ENCODE measurements around the gene ZNF827.
A peak's percentile ranks its signal among the peaks of the same experiment; 100 is the strongest.

Gene ZNF827

DNA sequence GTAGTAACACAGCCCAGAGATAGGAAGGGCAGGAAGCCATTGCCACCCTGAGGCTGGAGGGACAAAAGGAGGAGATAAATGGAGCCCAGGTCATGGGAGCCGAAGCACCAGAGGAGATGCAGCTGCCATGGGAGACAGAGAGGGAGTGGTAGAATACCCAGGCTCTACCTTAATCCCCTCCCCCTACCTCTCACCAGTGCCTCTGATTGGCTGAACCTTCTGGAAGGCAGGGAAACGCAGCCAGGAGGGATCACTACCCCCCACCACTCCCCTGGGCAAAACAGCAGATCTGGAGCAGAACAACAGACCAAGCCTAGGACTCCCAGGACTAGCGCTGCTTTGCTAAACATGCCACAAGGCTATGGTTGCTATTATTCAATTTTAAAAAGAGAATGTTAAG, 114.2 kb downstream of the ZNF827 start:
- no peak for DNase-seq (ENCODE audit: low spot score)

DNA sequence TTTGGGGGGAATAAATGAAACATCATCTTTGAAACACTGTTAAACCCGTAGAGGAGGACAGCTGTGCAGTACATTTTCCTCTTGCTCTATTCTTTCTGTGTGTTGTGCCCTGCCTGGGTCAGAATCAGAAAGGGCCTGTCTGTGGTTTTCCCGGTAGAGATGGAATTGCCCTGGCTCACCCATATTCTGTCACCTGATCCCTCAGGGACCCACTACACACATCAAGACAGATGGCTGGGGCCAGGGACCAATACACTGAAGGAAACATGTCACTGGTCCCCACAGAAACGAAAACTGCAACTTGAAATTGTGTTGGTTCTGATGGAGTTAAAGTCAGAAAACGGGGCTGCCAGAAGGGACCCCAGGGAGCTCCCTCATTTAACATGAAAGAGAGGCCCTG, 114.9 kb downstream of the ZNF827 start:
- no peak for DNase-seq (ENCODE audit: low spot score)

DNA sequence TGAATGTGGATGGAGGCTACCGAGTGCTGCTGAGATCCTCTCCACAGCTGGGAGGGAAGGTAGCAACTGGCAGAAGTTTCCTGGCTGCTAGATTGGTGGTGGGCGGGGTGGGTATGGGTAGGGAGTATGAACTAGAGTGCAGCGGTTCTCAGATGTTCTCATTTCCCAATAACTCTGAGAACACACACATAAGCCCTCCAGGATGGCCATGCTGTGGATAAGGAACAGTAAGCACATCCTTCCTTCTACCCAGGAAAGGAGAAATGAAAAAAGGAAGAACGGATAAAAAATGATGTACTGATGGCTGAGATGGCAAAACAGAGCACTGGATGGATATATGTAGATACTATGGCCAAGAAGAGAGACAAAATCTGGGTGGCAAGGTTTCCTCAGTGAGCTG, 116.0 kb downstream of the ZNF827 start:
- DNase-seq (ENCODE audit: low spot score) = no peak

DNA sequence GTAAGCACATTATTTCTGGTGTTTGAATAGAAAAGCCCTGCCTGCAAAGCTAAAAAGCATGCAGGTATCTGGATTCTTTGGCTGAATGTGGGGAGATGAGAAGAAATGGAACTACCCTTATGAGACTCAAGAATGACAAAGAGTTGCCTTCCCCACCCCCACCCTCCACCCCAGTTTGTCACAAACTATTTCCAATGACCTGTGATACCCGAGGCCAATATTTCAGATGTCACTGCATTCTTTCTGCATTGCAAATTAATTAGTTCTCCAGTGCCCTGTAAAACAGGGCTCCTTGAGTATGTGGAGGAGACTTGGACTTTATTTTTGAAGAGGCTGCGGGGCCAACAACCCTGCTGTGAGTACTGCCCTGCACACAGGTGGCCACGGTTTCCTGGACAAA, 116.4 kb downstream of the ZNF827 start:
- DNase-seq (ENCODE audit: low spot score) = no peak

DNA sequence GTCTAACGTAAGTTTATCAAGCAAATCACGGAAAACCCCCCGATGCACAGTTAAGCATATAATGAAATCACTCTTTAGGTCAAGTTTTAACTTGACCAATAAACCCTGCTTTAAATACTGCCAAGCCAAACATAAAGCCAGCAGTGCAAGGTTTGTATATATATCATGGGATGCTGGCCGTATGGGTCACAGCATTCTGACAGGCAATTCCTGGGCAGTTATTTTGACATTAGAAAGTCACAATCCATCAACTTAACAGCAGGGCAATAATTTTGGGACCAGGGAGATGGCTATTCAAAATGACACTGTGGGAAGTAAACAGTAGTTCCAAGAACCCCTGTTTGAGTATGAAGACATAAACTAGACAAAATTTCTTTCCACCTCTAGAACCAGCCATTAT, 116.9 kb downstream of the ZNF827 start:
- no peak for DNase-seq (ENCODE audit: low spot score)

DNA sequence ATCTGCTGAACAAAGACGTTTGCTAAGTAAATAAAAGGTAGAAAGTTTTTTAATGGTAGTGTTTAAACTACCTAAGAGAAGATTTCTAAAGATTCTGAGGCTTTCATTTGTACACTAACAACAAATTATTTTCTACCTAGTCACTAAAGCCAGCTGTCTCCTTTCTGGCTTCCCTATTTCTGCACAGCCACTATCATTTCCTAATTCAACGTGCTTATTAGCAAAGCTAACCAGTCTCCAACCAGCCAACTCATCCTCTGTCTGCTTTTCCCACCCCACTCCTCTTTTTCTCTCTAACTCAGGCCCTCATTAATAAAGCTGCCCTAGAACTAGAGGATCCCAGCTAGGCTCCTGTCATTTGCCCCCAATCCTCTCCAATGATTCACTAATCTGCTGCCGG, 118.2 kb downstream of the ZNF827 start:
- DNase-seq (ENCODE audit: low spot score) = no peak

DNA sequence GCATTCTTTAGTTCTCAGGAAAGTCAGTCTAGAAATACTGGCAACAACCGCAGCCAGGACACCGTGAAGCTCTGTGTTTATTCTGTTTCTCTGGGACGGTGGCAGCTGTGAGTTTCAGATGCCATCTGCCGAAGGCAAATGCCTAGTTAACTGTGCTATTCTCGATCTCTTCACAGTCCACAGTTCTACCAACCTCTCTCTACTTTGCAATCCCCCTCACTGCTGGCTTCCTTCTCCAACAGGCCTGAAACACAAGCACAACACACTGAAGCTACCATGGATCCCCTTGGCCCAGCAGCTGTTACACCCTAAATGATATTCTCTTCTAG, 118.8 kb downstream of the ZNF827 start:
- no peak for DNase-seq (ENCODE audit: low spot score)

DNA sequence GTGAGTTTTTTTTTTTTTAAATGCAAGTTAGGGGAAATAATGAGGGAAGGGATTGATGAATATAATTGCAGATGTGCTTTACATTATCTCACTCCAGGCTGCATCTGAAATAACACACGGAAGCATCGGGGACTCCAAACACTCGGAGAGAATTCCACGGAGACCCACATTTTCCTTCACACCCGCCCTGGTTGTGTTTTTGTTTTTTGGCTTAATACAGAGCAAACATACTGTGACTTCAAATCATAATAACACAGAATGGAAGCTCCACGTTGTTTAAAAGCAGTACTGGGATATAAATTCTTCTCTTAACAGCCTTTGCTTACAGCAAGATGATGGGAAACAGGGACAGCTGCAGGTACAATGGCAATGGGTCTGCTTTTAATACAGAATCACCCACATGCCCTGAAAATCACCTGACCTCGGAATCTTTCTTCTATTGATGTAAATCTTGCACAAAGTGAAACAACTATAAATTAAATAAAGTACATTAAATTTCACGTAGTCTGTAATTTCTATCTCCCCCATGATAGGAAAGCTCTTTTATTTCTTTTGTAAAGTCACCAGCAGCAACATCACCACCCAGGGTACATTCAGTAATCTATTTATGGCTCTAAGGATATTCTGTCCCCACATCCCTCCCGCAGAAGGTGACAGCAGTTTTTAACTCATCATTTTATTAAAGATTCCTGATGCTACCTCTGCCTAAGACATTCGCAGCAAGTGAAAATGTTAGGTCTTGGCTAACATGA, 119.3 kb downstream of the ZNF827 start:
- DNase-seq (ENCODE audit: low spot score) = no peak

DNA sequence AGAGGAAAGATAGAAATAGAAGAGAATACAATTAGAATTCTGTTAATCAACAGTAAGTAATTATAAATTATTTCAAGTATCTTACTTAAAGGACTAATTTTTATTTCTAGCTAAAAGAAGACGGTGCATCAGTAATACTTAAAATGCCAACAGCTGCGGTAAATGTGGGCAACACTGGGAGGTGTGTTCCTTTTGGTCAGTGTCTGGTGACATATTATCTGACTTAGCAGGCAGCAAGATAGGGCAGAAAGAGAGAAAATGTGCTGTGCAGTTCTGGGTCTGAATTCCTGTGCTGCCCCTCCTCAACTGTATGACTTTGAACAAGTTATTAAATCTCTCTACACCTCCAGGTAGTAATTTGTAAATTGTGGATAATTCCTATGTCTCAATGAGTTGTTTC, 120.6 kb downstream of the ZNF827 start:
- no peak for DNase-seq (ENCODE audit: low spot score)

DNA sequence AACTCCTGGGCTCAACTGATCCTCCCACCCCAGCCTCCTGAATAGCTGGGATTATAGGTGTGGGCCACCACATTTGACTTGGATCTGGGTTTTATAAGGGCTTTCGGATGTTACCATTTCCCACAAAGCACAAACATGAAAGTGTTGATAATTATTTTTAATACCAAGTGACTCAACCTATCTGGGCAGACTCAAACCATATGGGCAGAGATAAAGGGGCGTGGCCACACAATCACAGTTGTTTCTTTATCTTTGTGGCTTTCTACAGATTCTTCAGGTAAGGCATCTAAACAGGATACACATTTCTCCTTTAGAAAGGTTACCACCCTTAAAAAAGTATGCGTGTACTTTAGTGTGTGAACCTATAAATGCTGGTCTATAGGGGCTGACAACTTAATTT, 122.5 kb downstream of the ZNF827 start:
- no peak for DNase-seq (ENCODE audit: low spot score)

DNA sequence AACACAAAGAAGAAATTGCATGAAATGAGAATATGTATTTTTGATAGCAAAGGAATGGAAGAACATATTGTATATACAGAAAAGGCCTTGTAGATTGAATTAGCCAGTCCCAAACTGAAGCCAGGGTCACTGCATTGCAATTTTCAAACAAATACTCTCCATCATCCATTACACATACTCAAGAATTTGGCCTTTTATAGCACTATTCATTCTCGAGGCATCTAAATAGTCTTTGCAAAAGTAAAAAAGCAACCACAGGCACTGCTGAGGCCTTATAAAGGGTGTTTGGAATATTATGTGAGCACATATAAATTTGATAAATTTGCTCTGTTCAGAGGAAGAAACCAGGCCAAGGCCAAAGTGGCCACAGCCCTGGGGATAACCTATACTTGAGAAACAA, 123.0 kb downstream of the ZNF827 start:
- peak; percentile 19 for DNase-seq (ENCODE audit: low spot score)

DNA sequence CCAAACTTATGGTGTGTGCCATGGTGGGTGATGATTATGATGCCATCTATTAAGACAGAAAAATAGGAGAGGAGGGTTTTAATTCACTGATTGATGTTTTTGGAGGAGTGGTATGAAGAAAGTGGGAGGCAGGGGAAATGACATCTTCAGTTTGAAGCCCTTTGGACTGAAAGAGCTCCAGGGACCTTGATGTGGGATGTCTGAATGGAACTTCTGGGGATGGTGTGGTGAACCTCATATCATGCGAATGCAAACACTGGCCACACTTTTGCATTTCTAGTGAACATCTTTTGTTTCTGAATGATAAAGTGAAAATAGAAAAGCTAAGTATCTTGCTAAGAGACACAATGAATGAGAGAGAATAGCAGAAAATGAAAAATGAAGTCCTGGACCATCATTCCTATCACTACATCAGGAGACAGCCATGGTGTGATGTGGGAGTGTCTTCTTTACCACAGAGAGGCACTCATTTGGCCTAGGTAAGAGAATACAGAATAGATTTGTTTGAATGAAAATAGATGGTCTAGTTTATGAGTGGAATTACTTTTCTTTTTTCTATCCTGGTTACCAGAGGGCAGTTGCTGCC, 123.5 kb downstream of the ZNF827 start:
- no peak for DNase-seq (ENCODE audit: low spot score)

DNA sequence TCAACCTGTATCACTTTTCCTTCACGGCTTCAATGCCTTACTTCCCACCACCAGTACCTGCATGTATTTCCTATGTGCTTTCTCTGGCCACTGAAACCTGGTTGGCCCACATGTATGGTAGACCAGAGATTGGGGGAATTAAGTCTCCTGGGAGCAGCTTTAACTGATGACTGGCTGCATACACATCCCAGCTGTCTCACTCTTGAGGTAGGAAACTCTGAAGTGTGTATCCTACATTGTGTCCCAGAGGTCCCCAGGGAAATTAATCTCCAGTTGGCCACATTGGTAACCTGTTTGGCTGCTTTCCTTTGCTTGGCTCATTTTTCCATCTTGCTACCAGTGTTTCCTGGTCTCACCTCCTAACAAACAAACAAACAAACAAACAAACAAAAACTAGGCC, 124.4 kb downstream of the ZNF827 start:
- DNase-seq (ENCODE audit: low spot score) = no peak

DNA sequence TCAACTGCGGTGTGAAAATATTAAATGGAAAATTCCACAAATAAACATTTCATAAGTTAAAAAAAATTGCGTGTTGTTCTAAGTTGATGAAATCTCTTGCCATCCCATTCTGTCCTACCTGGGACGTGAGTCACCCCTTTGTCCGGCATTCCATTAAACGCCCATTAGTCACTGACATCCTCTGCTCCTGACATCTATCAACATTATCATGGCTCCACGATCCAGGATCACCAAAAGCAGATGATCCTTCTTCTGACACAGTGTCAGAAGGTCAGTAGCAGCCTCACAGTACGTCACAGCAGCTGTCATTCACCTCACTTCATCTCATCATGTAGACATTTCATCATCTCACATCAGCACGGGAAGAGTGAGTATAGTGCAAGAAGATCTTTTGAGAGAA, 125.7 kb downstream of the ZNF827 start:
- no peak for DNase-seq (ENCODE audit: low spot score)

DNA sequence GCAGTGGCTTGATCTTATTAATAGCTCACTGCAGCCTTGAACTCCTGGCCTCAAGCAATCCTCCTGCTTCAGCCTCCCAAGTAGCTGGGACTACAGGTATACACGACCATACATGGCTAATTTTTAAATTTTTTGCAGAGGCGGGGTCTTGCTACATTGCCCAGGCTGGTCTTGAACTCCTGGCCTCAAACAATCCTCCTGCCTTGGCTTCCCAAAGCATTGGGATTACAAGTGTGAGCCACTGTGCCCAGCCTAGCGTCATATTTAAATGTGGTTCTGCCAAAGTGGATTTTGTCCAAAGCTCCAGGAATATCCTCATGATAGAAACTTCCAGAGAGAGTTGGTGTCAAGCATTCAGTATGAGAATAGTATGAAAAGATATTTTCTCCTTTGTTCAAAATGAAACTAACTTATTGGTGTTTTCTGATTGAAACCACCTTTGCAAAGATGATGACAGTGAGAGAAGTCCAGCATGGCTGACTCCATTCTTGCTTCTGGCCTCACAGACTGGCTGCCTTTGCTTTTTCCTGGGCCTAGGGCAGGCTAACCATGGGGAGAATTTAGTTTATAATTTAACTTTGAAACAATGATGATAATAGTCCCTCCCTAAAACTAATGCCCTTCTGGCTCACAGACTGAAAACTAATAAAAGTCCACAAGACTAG, 129.6 kb downstream of the ZNF827 start:
- no peak for DNase-seq (ENCODE audit: low spot score)

DNA sequence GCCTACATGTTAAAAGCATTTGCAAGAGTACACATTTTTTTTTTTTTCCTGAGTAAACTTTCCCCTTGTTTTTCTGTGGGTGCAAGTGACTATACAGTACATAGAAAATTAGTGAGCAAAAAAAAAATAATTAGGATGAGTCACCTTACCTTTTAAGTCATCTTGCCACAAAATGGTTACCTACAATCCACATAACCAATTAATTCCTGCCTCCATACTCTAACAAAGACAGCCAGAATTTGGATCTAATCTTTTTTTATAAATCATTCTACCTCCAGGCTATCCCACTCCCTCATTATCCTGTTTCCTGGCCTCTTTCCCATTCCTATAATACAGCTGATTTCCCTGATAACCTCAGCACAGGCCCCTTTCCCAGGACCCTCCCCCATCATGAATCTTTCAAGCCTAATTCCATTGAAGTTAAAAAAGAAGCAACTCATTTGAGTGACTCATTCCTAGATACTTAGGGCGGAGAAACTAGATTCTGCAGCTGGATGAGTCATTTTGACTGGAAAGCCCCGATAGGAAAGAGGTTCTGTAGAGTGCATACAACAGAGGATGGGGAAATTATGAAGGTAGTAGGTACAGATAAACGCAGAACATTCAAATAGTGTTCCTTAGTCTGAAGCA, 130.5 kb downstream of the ZNF827 start:
- DNase-seq (ENCODE audit: low spot score) = peak; percentile 67

DNA sequence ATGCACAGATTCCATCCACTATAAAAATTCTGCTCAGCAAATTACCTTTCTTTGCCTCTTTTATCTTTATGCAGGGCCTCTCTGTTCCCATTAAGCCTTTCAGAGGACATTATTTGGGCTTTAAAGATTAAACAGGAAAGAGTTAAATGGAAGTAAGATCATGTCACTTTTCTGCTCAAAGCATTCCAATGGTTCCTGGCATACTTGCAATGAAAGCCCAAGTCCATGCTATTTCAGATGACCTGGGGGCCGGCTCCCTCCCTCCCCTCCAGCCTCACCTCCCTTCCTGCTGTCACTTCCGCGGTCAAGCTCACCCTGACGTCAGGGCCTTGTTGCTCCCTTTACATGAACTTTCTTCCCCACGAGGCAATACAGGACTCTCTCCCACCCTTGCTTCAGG, 133.1 kb downstream of the ZNF827 start:
- DNase-seq (ENCODE audit: low spot score) = no peak

DNA sequence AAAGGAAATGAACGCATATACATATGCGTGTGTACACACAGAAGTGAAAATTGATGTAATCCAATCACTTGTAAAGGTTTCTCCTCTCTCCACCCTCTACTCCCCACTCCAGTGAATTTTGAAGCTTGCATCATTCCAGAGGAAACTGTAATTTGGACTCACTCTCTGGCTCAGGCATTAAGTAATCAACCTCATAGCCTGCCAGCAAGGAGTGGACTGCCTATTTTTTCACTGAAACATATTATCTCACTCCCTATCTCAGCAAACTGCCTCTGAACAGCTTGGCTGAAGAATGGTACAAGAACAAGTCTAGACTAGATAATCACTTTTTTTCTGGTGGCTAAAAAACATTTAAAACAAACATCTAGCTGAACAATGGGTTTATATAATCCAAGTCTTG, 134.5 kb downstream of the ZNF827 start:
- peak; percentile 69 for DNase-seq (ENCODE audit: low spot score)

DNA sequence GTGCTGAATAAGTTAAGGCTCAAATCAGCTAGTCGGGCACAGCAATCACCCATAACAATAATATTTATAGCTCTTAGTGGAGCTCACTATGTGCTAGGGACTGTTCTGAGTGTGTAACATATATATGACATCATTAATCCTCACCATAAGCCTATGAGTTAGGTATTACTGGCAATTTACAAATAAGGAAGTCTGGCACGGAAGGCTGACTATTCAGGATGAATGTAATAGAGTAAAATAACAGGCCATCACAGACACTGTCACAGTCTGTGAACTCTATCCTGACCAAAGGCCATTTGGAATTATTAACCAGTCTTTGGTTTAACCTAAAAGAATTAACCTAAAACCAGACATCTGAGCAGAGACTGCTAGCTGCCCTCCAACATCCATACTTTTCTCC, 139.4 kb downstream of the ZNF827 start:
- DNase-seq (ENCODE audit: low spot score) = no peak

DNA sequence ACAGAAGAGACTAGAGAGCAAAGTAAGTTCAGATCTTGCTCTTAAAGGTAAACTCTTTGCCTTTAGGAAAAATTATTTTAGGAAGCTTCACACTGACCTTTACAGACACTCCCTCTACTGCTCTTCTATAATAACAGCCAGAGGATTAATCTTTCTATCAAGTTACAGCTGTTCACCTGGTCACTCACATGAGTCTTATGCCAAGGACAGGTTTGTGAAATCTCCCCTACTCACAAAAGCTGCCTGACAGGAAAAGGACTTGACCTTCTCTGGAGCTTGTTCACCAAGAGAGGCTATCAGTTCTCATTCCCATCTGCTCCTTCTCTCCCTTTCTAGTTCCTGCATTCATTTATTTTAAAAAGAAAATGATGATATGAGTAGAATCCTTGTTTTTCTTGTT, 141.3 kb downstream of the ZNF827 start:
- no peak for DNase-seq (ENCODE audit: low spot score)

DNA sequence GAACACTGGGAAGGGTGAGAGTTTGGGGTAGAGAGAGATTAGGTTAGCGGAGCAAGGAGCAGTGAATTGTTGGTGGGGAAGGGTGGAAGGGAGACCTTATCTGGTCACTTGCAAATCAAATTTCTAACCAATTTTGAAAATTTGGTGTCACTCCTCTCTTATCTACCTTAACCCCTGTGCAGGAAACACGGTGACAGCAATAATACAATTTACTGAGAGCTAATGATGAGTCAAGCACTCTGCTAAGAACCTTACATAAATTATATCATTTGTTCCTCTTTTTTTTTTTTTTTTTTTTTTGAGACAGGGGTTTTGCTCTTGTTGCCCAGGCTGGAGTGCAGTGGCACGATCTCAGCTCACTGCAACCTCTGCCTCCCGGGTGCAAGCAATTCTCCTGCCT, 142.3 kb downstream of the ZNF827 start:
- DNase-seq (ENCODE audit: low spot score) = no peak

DNA sequence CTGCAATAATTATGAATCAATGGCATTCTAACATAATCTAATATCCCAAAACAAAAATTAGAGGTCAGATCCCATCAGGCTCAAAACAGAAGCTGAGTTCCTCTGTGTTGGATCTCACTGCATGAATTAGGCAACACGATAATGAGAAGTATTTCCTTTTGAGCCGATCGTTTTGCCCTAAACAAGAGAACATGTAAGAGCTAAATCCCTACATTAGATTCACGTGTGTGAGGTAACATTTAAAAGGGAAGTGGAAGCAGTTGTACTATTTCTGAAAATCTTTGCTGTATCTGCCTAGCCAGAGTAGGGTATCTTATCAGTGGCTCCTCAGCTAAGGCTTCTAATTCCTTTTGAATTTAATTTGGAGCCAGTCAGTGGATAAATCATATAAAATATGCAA, 143.1 kb downstream of the ZNF827 start:
- no peak for DNase-seq (ENCODE audit: low spot score)

DNA sequence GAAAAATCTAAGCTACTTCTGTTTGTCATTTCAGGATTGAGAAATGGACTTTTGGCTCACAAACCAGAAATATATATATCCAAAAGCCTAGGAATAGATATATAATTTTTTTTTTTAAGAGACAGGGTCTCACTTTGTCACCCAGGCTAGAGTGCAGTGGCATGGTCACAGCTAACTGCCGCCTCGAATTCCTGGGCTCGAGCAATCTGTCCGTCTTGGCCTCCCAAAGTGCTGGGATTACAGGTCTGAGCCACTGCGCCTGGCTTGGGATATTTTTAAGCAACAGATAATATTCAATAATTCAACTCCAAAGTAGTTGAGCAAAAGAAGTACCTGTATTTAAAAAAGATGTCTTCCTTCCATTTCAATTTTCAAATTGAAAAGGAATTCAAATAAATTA, 146.2 kb downstream of the ZNF827 start:
- DNase-seq (ENCODE audit: low spot score) = no peak
